HG02943 (cell line): ENCODE measurements around the gene PLEKHO2.
"Not testable (repeated sequence)": the region's sequence is repeated elsewhere in the genome, so short reads cannot be mapped to it uniquely, and the experiment has no call there.

Experiments
- ATAC-seq: cut with Tn5 transposase; IDR thresholded peaks from one replicate; pipeline ENCODE4 v1.9.1; 2021; ENCODE audit warnings: mild to moderate bottlenecking, low read depth, moderate library complexity; ENCODE audit not compliant: unreplicated experiment

Gene PLEKHO2

GRCh38 chr15:64841344-64842095 lies at the start of gene PLEKHO2:
Gene PLEKHO2, plus strand, starts transcription at chr15:64841915. Its CDS starts 102 bp downstream, at chr15:64842017.
- ATAC-seq = peak; percentile 60

- no peak for ATAC-seq
Measured at GRCh38 chr15:64792282-64792681, 49.4 kb upstream of the PLEKHO2 start.

GRCh38 chr15:64795299-64795698 lies 46.4 kb upstream of the PLEKHO2 start:
- not testable (repeated sequence) for ATAC-seq

- not testable (repeated sequence) for ATAC-seq
Measured at GRCh38 chr15:64795921-64796320, 45.8 kb upstream of the PLEKHO2 start.

GRCh38 chr15:64798905-64799304 lies 42.8 kb upstream of the PLEKHO2 start:
- not testable (repeated sequence) for ATAC-seq

- no peak for ATAC-seq
Measured at GRCh38 chr15:64800476-64800875, 41.2 kb upstream of the PLEKHO2 start.

- no peak for ATAC-seq
Measured at GRCh38 chr15:64803526-64803925, 38.2 kb upstream of the PLEKHO2 start.

GRCh38 chr15:64804619-64805018 lies 37.1 kb upstream of the PLEKHO2 start:
- ATAC-seq = no peak

- ATAC-seq = no peak
Measured at GRCh38 chr15:64806509-64806908, 35.2 kb upstream of the PLEKHO2 start.

- no peak for ATAC-seq
Measured at GRCh38 chr15:64807051-64807749, 34.5 kb upstream of the PLEKHO2 start.

GRCh38 chr15:64807751-64808222 lies 33.9 kb upstream of the PLEKHO2 start:
- ATAC-seq = no peak

GRCh38 chr15:64808785-64809453 lies 32.8 kb upstream of the PLEKHO2 start:
- ATAC-seq = no peak

GRCh38 chr15:64809649-64810496 lies 31.8 kb upstream of the PLEKHO2 start:
- no peak for ATAC-seq

GRCh38 chr15:64810497-64811326 lies 31.0 kb upstream of the PLEKHO2 start:
- ATAC-seq = no peak

- ATAC-seq = no peak
Measured at GRCh38 chr15:64813075-64813474, 28.6 kb upstream of the PLEKHO2 start.

- not testable (repeated sequence) for ATAC-seq
Measured at GRCh38 chr15:64814283-64814682, 27.4 kb upstream of the PLEKHO2 start.

- ATAC-seq = not testable (repeated sequence)
Measured at GRCh38 chr15:64814965-64815364, 26.8 kb upstream of the PLEKHO2 start.

- ATAC-seq = no peak
Measured at GRCh38 chr15:64816452-64816851, 25.3 kb upstream of the PLEKHO2 start.

- ATAC-seq = no peak
Measured at GRCh38 chr15:64824929-64825430, 16.7 kb upstream of the PLEKHO2 start.
